ENCODE measurements around the gene EIPR1. TPM values are rescaled to one million over a fixed set of nuclear protein-coding genes. Genes with fewer than 3 reads are reported as not detected.

EIPR1 gene
- total and polyA plus RNA-seq, 2 donors (not counting 3 experiments of a cell fraction or from before 2014, with no cell fraction given): 30.8 to 57.3 TPM

- no peak overlapping the region for H3K4me3 ChIP-seq (replicated peaks in 1 of 3; ENCODE audit: insufficient read depth in 1 of 3, low read depth in 1 of 3, low read length in 3 of 3)
- H4K20me1 ChIP-seq (replicated peaks; ENCODE audit: control insufficient read depth, extremely low read depth, insufficient read depth, low read length): no peaks in the 10 kb centered on the region
- FAIRE-seq (no peak), DNase-seq (ENCODE audit: low read depth, low spot score) (no peak)
- H3K4me2 ChIP-seq (ENCODE audit: insufficient read depth, low read length): no peak overlapping the region
- TF ChIP-seq GATA2 (IDR thresholded peaks at IDR 0.05; ENCODE audit: insufficient read depth, insufficient read length, low read depth, low read length) (no peak), JUN (IDR thresholded peaks at IDR 0.05; ENCODE audit: borderline replicate concordance, insufficient read depth, insufficient read length, low read depth) (no peak), MAX (IDR thresholded peaks at IDR 0.05; ENCODE audit: insufficient read depth, insufficient read length) (no peak), EZH2 (IDR thresholded peaks at IDR 0.05; ENCODE audit: borderline replicate concordance, low read depth, low read length, severe bottlenecking) (no peak), POLR2A (IDR thresholded peaks at IDR 0.05; ENCODE audit: low read depth, low read length) (no peak), CTCF (IDR thresholded peaks at IDR 0.05; ENCODE audit: extremely low read depth in 1 of 2, insufficient read depth in 1 of 2, low read depth in 1 of 2, low read length in 2 of 2) (no peak), FOS (IDR thresholded peaks at IDR 0.05; ENCODE audit: borderline replicate concordance, insufficient read depth, low read length) (no peak), MYC (IDR thresholded peaks at IDR 0.05; ENCODE audit: low read depth, low read length) (no peak), POLR2AphosphoS5 (IDR thresholded peaks at IDR 0.05; ENCODE audit: insufficient read depth, low read depth, low read length) (no peak)
- ChIA-PET POLR2A (interaction anchor here (0.6 kb wide), 1 partner anchor 1424 kb away, joined by 3 read pairs; no protein-coding TSS in a partner anchor), CTCF (interaction anchor here (0.8 kb wide), 1 partner anchor 8 kb away, joined by 3 read pairs; no protein-coding TSS in a partner anchor)
- no peaks in the 10 kb centered on the region for H3K27me3 ChIP-seq (ENCODE audit: control insufficient read depth in 2 of 2, insufficient read depth in 2 of 2, low read length in 2 of 2)
- H3K9me3 ChIP-seq (replicated peaks; ENCODE audit: control insufficient read depth, insufficient read depth, low read length): no peaks in the 10 kb centered on the region
- no peak overlapping the region for H2AFZ ChIP-seq (ENCODE audit: low read depth, low read length)
- intact Hi-C loops (cut with micrococcal nuclease) (no loop called here), dilution Hi-C loops (cut with MboI; ENCODE audit: extremely low pct_ligation_motif_present, low sequenced_read_pairs) (no loop called here)
- no peaks in the 10 kb centered on the region for H3K9me1 ChIP-seq (replicated peaks; ENCODE audit: control insufficient read depth, extremely low read depth, insufficient read depth, low read length)
- H3K9ac ChIP-seq (replicated peaks; ENCODE audit: extremely low read depth, insufficient read depth, low read length): no peak overlapping the region
- no peak overlapping the region for H3K27ac ChIP-seq (ENCODE audit: insufficient read depth, low read depth, low read length)
- no peaks in the 10 kb centered on the region for H3K4me1 ChIP-seq (ENCODE audit: control insufficient read depth, extremely low read depth, insufficient read depth, low read length)
- H3K36me3 ChIP-seq (ENCODE audit: control insufficient read depth in 2 of 2, extremely low read depth in 1 of 2, insufficient read depth in 2 of 2, low read length in 2 of 2): no peaks in the 10 kb centered on the region
- BruUV-seq (replicated peaks): no TSS peak
- H3K79me2 ChIP-seq (ENCODE audit: control insufficient read depth, insufficient read depth, low read length): no peaks in the 10 kb centered on the region
These were observed 66.0 kb downstream of the EIPR1 start for GRCh38 chr2:3311601-3312000.
